Measurements from ENCODE around the gene WDR33.

WDR33 gene

GRCh38 chr2:127652786-127653357, 158.1 kb downstream of the WDR33 start:
- TF ChIP-seq CTCF (IDR thresholded peaks at IDR 0.05; ENCODE audit: extremely low read depth, insufficient read depth, missing control alignments) = no peak
- in situ Hi-C loops (cut with MboI; ENCODE audit: low pct_unique_long_range_greater_than_20kb, low sequenced_read_pairs, unreplicated experiment) = no loop called here
- no peak for DNase-seq (ENCODE audit: low spot score)

GRCh38 chr2:127651971-127652550, 158.9 kb downstream of the WDR33 start:
- in situ Hi-C loops (cut with MboI; ENCODE audit: low pct_unique_long_range_greater_than_20kb, low sequenced_read_pairs, unreplicated experiment) = no loop called here
- no peak for TF ChIP-seq CTCF (IDR thresholded peaks at IDR 0.05; ENCODE audit: extremely low read depth, insufficient read depth, missing control alignments)
- DNase-seq (ENCODE audit: low spot score) = no peak

GRCh38 chr2:127651381-127651809, 159.6 kb downstream of the WDR33 start:
- TF ChIP-seq CTCF (IDR thresholded peaks at IDR 0.05; ENCODE audit: extremely low read depth, insufficient read depth, missing control alignments) = no peak
- in situ Hi-C loops (cut with MboI; ENCODE audit: low pct_unique_long_range_greater_than_20kb, low sequenced_read_pairs, unreplicated experiment) = no loop called here
- no peak for DNase-seq (ENCODE audit: low spot score)
